ENCODE results near the gene CMTM3.

CMTM3 gene

DNA sequence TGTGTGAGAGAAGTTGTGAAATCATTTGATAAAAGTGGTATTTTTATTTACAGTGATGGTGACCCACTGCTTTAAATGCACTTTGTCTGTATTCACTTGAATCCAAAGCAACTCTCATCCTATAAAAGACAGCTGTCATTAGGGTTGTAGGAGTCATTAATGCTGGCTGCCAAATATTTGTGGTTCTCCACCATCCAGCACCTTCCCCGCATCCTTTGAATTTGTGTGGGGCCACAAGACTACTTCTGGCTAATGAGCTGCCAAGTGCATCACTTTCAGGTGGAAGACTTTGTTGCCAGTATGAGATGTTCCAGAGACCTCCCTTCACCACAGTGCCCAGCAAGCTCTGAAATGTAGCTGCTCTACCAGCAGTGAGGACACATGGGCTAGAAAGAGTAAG is 43.4 kb downstream of the CMTM3 start:
- H3K36me3 ChIP-seq (ENCODE audit: control insufficient read depth in 1 of 2, insufficient read depth in 2 of 2, low read length in 2 of 2) = no peaks in the 10 kb centered on the region
- H3K9me3 ChIP-seq (ENCODE audit: control insufficient read depth in 1 of 2, low read length in 2 of 2) = no peaks in the 10 kb centered on the region
- peaks cover 0 to 5% of the 10 kb centered on the region in 2 donors for H3K4me1 ChIP-seq (ENCODE audit: control insufficient read depth in 1 of 2, insufficient read depth in 2 of 2, low read length in 2 of 2)
- no peak overlapping the region for H3K27ac ChIP-seq (ENCODE audit: low read length)
- no peak overlapping the region for H3K4me3 ChIP-seq (ENCODE audit: low read depth in 1 of 2, low read length in 2 of 2)
- no peaks in the 10 kb centered on the region for H3K27me3 ChIP-seq (ENCODE audit: low read depth, low read length)

- H3K4me1 ChIP-seq (ENCODE audit: control insufficient read depth in 1 of 2, insufficient read depth in 2 of 2, low read length in 2 of 2) = peaks cover 0 to 5% of the 10 kb centered on the region in 2 donors
- no peak overlapping the region for H3K27ac ChIP-seq (ENCODE audit: low read length)
- H3K4me3 ChIP-seq (ENCODE audit: low read depth in 1 of 2, low read length in 2 of 2) = no peak overlapping the region
- H3K9me3 ChIP-seq (ENCODE audit: control insufficient read depth in 1 of 2, low read length in 2 of 2) = no peaks in the 10 kb centered on the region
- no peaks in the 10 kb centered on the region for H3K27me3 ChIP-seq (ENCODE audit: low read depth, low read length)
- H3K36me3 ChIP-seq (ENCODE audit: control insufficient read depth in 1 of 2, insufficient read depth in 2 of 2, low read length in 2 of 2) = no peaks in the 10 kb centered on the region
Measured at GRCh38 chr16:66649167-66649566, 44.7 kb downstream of the CMTM3 start.

DNA sequence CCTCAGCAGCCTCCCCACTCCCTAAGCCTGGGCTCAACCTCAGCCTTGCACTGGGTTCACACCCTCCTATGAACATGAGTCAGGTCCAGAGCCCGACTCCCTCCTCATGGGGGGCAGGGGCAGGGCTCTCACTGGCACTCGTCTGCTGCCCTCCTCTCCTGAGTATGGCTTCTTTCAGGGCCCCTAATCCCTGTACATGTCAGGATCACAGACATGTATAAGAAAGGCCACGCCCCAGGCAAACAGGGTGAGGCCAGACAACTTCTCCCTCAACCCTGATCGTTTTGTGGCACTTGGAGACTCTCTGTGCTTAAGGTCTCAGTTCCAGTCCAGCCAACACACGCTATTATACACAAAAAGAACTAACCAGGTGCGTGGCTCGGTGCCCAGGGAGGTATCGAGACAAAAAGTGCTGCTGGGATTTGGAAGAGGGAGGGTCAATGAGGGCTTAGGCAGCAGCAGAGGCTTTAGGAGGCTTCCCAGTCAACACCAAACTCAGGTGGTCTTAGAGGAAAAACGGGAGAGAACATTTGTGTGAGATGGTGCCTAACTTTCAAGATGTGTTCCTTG is 45.2 kb downstream of the CMTM3 start:
- no peaks in the 10 kb centered on the region for H3K36me3 ChIP-seq (ENCODE audit: control insufficient read depth in 1 of 2, insufficient read depth in 2 of 2, low read length in 2 of 2)
- H3K4me3 ChIP-seq (ENCODE audit: low read depth in 1 of 2, low read length in 2 of 2) = no peak overlapping the region
- H3K4me1 ChIP-seq (ENCODE audit: control insufficient read depth in 1 of 2, insufficient read depth in 2 of 2, low read length in 2 of 2) = peaks cover 0 to 5% of the 10 kb centered on the region in 2 donors
- H3K27ac ChIP-seq (ENCODE audit: low read length) = no peak overlapping the region
- H3K9me3 ChIP-seq (ENCODE audit: control insufficient read depth in 1 of 2, low read length in 2 of 2) = no peaks in the 10 kb centered on the region
- no peaks in the 10 kb centered on the region for H3K27me3 ChIP-seq (ENCODE audit: low read depth, low read length)

DNA sequence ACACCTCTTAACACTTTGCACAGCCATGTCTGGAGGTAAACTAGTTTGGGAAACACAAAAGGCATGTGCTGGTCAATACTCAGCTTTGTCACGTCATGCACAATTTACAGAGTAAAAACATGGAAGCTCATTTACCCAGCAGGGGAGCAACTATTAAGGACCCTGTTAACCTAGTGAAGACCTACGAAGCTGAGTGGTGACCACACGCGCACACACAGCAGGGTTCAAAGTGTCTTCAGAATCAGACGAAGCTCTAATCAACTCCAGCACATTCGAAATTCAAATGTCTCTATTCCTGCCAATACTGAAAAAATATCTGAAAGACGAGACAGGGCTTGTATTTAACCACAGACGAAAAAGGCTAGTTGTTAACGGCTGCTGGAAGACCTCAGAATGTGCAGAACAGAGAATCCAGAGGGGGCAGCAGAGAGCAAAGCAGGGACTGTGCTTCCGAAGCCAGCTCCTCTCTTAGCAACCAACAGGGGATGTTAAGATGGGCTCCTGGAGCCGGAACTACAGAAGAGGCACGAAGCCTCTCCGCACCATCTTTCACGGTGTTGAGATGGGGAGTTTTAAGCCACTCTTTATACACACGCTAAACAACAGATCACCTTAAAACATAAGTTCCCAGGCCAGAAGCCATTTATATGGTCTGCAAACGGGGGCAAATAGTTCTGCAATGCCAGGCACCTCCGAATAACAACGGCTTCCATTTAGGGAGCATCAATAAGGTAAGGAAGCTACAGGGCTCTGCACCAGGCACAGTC is 46.4 kb downstream of the CMTM3 start:
- Histone ChIP-seq H3K27me3 (ENCODE audit: low read depth, low read length) (no peaks in the 10 kb centered on the region), H3K4me3 (ENCODE audit: low read depth in 1 of 2, low read length in 2 of 2) (peak overlapping the region; percentile 52 to 54), H3K36me3 (ENCODE audit: control insufficient read depth in 1 of 2, insufficient read depth in 2 of 2, low read length in 2 of 2) (no peaks in the 10 kb centered on the region)

GRCh38 chr16:66651474-66651765 is 46.9 kb downstream of the CMTM3 start:
- Histone ChIP-seq H3K36me3 (ENCODE audit: control insufficient read depth in 1 of 2, insufficient read depth in 2 of 2, low read length in 2 of 2) (no peaks in the 10 kb centered on the region), H3K9me3 (ENCODE audit: control insufficient read depth in 1 of 2, low read length in 2 of 2) (no peaks in the 10 kb centered on the region), H3K27me3 (ENCODE audit: low read depth, low read length) (no peaks in the 10 kb centered on the region), H3K4me3 (ENCODE audit: low read depth in 1 of 2, low read length in 2 of 2) (peak overlapping the region; percentile 52 to 54), H3K4me1 (ENCODE audit: control insufficient read depth in 1 of 2, insufficient read depth in 2 of 2, low read length in 2 of 2) (peaks cover 0 to 5% of the 10 kb centered on the region in 2 donors), H3K27ac (ENCODE audit: low read length) (no peak overlapping the region)

More for the DNA sequence above, 46.4 kb downstream of the CMTM3 start:
- H3K27ac ChIP-seq (ENCODE audit: low read length) = no peak overlapping the region
- peaks cover 0 to 5% of the 10 kb centered on the region in 2 donors for H3K4me1 ChIP-seq (ENCODE audit: control insufficient read depth in 1 of 2, insufficient read depth in 2 of 2, low read length in 2 of 2)
- no peaks in the 10 kb centered on the region for H3K9me3 ChIP-seq (ENCODE audit: control insufficient read depth in 1 of 2, low read length in 2 of 2)

GRCh38 chr16:66651965-66652364 is 47.5 kb downstream of the CMTM3 start:
- Histone ChIP-seq H3K4me3 (ENCODE audit: low read depth in 1 of 2, low read length in 2 of 2) (no peak overlapping the region), H3K27ac (ENCODE audit: low read length) (no peak overlapping the region), H3K4me1 (ENCODE audit: control insufficient read depth in 1 of 2, insufficient read depth in 2 of 2, low read length in 2 of 2) (peaks cover 0 to 5% of the 10 kb centered on the region in 2 donors), H3K36me3 (ENCODE audit: control insufficient read depth in 1 of 2, insufficient read depth in 2 of 2, low read length in 2 of 2) (no peaks in the 10 kb centered on the region), H3K9me3 (ENCODE audit: control insufficient read depth in 1 of 2, low read length in 2 of 2) (no peaks in the 10 kb centered on the region), H3K27me3 (ENCODE audit: low read depth, low read length) (no peaks in the 10 kb centered on the region)

DNA sequence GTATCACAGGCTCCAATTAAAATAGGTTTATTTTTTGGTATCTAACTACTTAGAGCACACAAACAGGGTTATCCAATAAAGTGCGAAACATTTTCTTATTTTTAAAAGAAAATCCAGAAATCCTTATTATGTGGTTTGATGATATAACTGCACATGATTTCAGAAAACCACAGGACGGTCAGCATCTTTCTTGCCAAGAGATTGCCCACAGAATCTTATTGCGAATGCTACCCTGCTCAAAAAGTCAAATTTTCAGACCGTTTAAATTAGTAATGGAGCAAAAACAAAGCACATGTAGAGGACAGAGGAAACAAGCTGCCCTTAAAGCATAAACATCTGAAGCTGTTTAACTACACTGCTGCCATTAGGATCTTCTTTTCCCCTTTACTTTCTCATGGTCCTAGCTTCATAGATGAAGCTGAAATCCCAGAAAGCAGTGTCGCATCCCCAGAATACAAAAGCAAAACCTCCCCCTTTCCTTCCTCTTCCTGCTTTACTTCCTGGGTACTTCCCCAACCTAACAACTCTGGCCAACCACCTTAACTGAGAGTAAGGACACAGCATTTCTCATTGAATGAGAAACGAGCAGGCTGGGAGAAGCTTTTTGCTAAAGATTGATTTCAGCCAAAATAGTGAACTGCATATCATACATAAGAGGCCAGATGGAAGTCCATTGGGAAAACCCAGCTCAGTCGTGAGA is 48.3 kb downstream of the CMTM3 start:
- Histone ChIP-seq H3K36me3 (ENCODE audit: control insufficient read depth in 1 of 2, insufficient read depth in 2 of 2, low read length in 2 of 2) (no peaks in the 10 kb centered on the region), H3K27me3 (ENCODE audit: low read depth, low read length) (no peaks in the 10 kb centered on the region), H3K4me1 (ENCODE audit: control insufficient read depth in 1 of 2, insufficient read depth in 2 of 2, low read length in 2 of 2) (peaks cover 0 to 5% of the 10 kb centered on the region in 2 donors), H3K9me3 (ENCODE audit: control insufficient read depth in 1 of 2, low read length in 2 of 2) (no peaks in the 10 kb centered on the region), H3K27ac (ENCODE audit: low read length) (no peak overlapping the region), H3K4me3 (ENCODE audit: low read depth in 1 of 2, low read length in 2 of 2) (no peak overlapping the region)

- Histone ChIP-seq H3K36me3 (ENCODE audit: control insufficient read depth in 1 of 2, insufficient read depth in 2 of 2, low read length in 2 of 2) (no peaks in the 10 kb centered on the region), H3K9me3 (ENCODE audit: control insufficient read depth in 1 of 2, low read length in 2 of 2) (no peaks in the 10 kb centered on the region), H3K4me1 (ENCODE audit: control insufficient read depth in 1 of 2, insufficient read depth in 2 of 2, low read length in 2 of 2) (peaks cover 0 to 5% of the 10 kb centered on the region in 2 donors), H3K27ac (ENCODE audit: low read length) (no peak overlapping the region), H3K27me3 (ENCODE audit: low read depth, low read length) (no peaks in the 10 kb centered on the region), H3K4me3 (ENCODE audit: low read depth in 1 of 2, low read length in 2 of 2) (no peak overlapping the region)
Measured at GRCh38 chr16:66653581-66654350, 49.3 kb downstream of the CMTM3 start.

DNA sequence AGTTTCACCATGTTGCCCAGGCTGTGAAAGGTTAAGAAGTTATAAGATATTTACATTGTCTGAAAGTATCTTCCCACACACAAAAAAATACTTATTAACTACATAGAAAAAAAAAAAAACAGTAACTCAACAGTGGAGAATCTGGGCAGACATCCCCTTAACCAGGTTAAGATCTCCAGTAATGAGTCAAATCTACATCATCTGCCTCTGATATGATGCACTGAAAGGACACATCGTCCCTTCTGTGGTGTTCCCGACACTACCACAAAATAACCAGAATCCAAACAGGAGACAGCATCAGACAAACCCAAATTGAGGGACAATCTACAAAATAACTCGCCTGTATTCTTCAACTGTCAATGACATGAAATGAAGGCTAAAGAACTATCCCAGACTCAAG is 52.0 kb downstream of the CMTM3 start:
- peaks cover 0 to 16% of the 10 kb centered on the region in 2 donors for H3K4me1 ChIP-seq (ENCODE audit: control insufficient read depth in 1 of 2, insufficient read depth in 2 of 2, low read length in 2 of 2)
- no peak overlapping the region for H3K4me3 ChIP-seq (ENCODE audit: low read depth in 1 of 2, low read length in 2 of 2)
- no peaks in the 10 kb centered on the region for H3K9me3 ChIP-seq (ENCODE audit: control insufficient read depth in 1 of 2, low read length in 2 of 2)
- H3K27me3 ChIP-seq (ENCODE audit: low read depth, low read length) = no peaks in the 10 kb centered on the region
- H3K36me3 ChIP-seq (ENCODE audit: control insufficient read depth in 1 of 2, insufficient read depth in 2 of 2, low read length in 2 of 2) = no peaks in the 10 kb centered on the region
- H3K27ac ChIP-seq (ENCODE audit: low read length) = no peak overlapping the region

- peaks cover 0 to 18% of the 10 kb centered on the region in 2 donors for H3K4me1 ChIP-seq (ENCODE audit: control insufficient read depth in 1 of 2, insufficient read depth in 2 of 2, low read length in 2 of 2)
- no peaks in the 10 kb centered on the region for H3K36me3 ChIP-seq (ENCODE audit: control insufficient read depth in 1 of 2, insufficient read depth in 2 of 2, low read length in 2 of 2)
- H3K9me3 ChIP-seq (ENCODE audit: control insufficient read depth in 1 of 2, low read length in 2 of 2) = no peaks in the 10 kb centered on the region
- no peaks in the 10 kb centered on the region for H3K27me3 ChIP-seq (ENCODE audit: low read depth, low read length)
- no peak overlapping the region for H3K4me3 ChIP-seq (ENCODE audit: low read depth in 1 of 2, low read length in 2 of 2)
- no peak overlapping the region for H3K27ac ChIP-seq (ENCODE audit: low read length)
Measured at GRCh38 chr16:66658143-66658859, 53.8 kb downstream of the CMTM3 start.

GRCh38 chr16:66658860-66659190 is 54.3 kb downstream of the CMTM3 start:
- no peaks in the 10 kb centered on the region for H3K9me3 ChIP-seq (ENCODE audit: control insufficient read depth in 1 of 2, low read length in 2 of 2)
- peaks cover 0 to 18% of the 10 kb centered on the region in 2 donors for H3K4me1 ChIP-seq (ENCODE audit: control insufficient read depth in 1 of 2, insufficient read depth in 2 of 2, low read length in 2 of 2)
- no peak overlapping the region for H3K27ac ChIP-seq (ENCODE audit: low read length)
- no peaks in the 10 kb centered on the region for H3K27me3 ChIP-seq (ENCODE audit: low read depth, low read length)
- H3K36me3 ChIP-seq (ENCODE audit: control insufficient read depth in 1 of 2, insufficient read depth in 2 of 2, low read length in 2 of 2) = no peaks in the 10 kb centered on the region
- H3K4me3 ChIP-seq (ENCODE audit: low read depth in 1 of 2, low read length in 2 of 2) = no peak overlapping the region

Measured in muscle layer of duodenum (tissue), 2 donors.